Activated naive CD4-positive, alpha-beta T cell treated with anti-CD3 and anti-CD28 coated beads, Interleukin-2, amount 50 U/mL, for 24 hours (primary cell): ENCODE measurements around the gene SLC33A1.
"Not testable (repeated sequence)": the region's sequence is repeated elsewhere in the genome, so short reads cannot be mapped to it uniquely, and the experiment has no call there.

ENCODE experiments used
- H3K27ac Mint-ChIP-seq: one replicate; pipeline ENCODE4 v1.8.0; 2021; ENCODE audit warnings: mild to moderate bottlenecking, mixed read lengths
- H3K27me3 Mint-ChIP-seq: one replicate; pipeline ENCODE4 v1.8.0; 2021; ENCODE audit warnings: mixed read lengths
- H3K36me3 Mint-ChIP-seq: one replicate; pipeline ENCODE4 v1.8.0; 2021; ENCODE audit warnings: mixed read lengths
- H3K4me1 Mint-ChIP-seq: one replicate; pipeline ENCODE4 v1.8.0; 2021; ENCODE audit warnings: mixed read lengths
- H3K4me3 Mint-ChIP-seq: one replicate; pipeline ENCODE4 v1.8.0; 2021; ENCODE audit warnings: mild to moderate bottlenecking, mixed read lengths
- H3K9me3 Mint-ChIP-seq: one replicate; pipeline ENCODE4 v1.8.0; 2021; ENCODE audit warnings: mixed read lengths

SLC33A1 gene

DNA sequence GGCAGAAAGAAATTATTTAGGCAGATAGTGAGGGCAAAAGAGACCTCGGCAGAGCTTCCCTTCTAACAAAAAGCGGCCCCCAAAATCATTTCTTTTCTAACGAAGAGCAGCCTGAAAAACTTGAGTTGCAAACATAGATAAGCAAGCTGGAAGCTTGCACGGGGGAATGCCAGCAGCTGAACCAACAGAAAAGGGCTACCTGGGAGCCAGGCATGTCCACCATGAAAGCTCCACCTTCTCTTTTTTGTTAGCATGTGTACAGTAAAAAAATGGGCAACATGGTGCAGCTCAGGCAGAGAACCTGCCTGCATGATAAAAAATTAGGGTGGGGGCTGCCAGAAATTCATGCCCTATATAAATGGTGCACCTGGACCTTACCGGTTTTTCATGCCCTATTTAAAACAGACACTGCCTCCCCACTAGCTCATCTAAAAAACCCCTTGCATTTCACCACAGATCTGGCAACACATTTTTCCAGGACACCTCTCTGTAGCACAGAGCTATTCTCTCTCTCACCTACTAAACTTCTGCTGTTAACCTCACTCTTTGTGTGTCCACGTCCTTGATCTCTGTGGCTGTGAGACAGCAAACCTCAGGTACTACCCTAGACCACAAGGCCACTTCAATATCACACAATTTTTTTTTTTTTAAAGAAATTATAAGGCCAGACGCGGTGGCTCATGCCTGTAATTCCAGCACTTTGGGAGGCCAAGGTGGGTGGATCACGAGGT is 18.7 kb downstream of the SLC33A1 start:
- Mint-ChIP-seq H3K4me1 (peaks cover 3% of the 10 kb centered on the region), H3K27ac (no peak overlapping the region), H3K4me3 (no peak overlapping the region), H3K27me3 (no peaks in the 10 kb centered on the region), H3K36me3 (peaks cover 3% of the 10 kb centered on the region), H3K9me3 (no peaks in the 10 kb centered on the region)

DNA sequence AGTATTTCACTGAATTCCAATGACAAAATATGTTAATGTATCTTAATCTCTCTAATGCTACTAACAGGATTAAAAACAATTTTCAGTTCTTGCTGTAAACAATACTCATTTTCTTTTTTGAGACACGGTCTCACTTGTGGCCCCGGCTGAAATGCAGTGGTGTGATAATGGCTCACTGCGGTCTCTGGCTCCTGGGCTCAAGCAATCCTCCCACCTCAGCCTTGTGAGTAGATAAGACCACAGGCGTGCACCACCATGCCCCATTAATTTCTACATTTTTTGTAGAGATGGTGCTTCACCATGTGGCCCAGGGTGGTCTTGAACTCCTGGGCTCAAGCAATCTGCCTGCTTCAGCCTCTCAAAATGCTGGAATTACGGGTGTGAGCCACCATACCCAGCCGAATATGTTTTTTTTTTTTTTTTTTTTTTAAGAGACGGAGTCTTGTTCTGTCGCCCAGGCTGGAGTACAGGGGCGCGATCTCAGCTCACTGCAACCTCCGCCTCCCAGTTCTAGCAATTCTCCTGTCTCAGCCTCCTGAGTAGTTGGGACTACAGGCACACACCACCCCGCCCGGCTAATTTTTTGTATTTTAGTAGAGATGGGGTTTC is 25.6 kb downstream of the SLC33A1 start:
- not testable (repeated sequence) for H3K4me1 Mint-ChIP-seq, H3K36me3 Mint-ChIP-seq, H3K27ac Mint-ChIP-seq, H3K9me3 Mint-ChIP-seq, H3K4me3 Mint-ChIP-seq, H3K27me3 Mint-ChIP-seq

- Mint-ChIP-seq H3K4me3 (no peak overlapping the region), H3K9me3 (no peaks in the 10 kb centered on the region), H3K27me3 (no peaks in the 10 kb centered on the region), H3K4me1 (no peaks in the 10 kb centered on the region), H3K36me3 (no peaks in the 10 kb centered on the region), H3K27ac (no peak overlapping the region)
These were observed 39.1 kb downstream of the SLC33A1 start for GRCh38 chr3:155815030-155815545.

- not testable (repeated sequence) for H3K9me3 Mint-ChIP-seq, H3K27me3 Mint-ChIP-seq, H3K36me3 Mint-ChIP-seq, H3K4me1 Mint-ChIP-seq, H3K4me3 Mint-ChIP-seq, H3K27ac Mint-ChIP-seq
These were observed 41.0 kb downstream of the SLC33A1 start for GRCh38 chr3:155813224-155813623.

- Mint-ChIP-seq H3K4me1 (peaks cover 16% of the 10 kb centered on the region), H3K27me3 (no peaks in the 10 kb centered on the region), H3K4me3 (no peak overlapping the region), H3K27ac (no peak overlapping the region), H3K36me3 (no peaks in the 10 kb centered on the region), H3K9me3 (no peaks in the 10 kb centered on the region)
These were observed 45.0 kb downstream of the SLC33A1 start for GRCh38 chr3:155809181-155809580.

DNA sequence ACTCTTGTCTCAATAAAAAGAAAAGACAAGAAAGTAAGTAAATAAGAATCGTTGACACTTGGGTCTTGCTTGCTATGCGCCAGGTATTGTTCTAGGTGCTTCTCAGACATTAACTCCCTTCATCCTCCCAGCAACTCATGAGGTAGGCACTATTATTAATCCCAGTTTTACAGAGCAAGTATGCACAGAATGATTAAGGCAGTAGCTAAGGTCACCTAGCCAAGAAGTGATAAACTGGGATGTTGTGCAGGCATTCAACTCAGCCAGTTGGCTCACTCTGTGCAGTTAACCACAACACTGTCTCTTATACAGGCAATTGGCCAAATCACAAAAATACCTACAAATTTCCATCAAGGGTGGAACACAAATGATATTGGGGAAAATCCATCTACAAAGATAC is 46.4 kb downstream of the SLC33A1 start:
- no peak overlapping the region for H3K4me3 Mint-ChIP-seq
- no peaks in the 10 kb centered on the region for H3K9me3 Mint-ChIP-seq
- no peak overlapping the region for H3K27ac Mint-ChIP-seq
- H3K27me3 Mint-ChIP-seq: no peaks in the 10 kb centered on the region
- peaks cover 2% of the 10 kb centered on the region for H3K36me3 Mint-ChIP-seq
- peaks cover 16% of the 10 kb centered on the region for H3K4me1 Mint-ChIP-seq

- H3K4me3 Mint-ChIP-seq: peak within 1 kb of the TSS; percentile 89
- H3K27me3 Mint-ChIP-seq: no peaks in the 10 kb centered on the region
- peaks cover 6% of the 10 kb centered on the region for H3K36me3 Mint-ChIP-seq
- H3K4me1 Mint-ChIP-seq: peaks cover 21% of the 10 kb centered on the region
- H3K9me3 Mint-ChIP-seq: no peaks in the 10 kb centered on the region
- peak within 1 kb of the TSS; percentile 72 for H3K27ac Mint-ChIP-seq
These were observed 48.2 kb downstream of the SLC33A1 start, which contains the start of gene C3orf33 for GRCh38 chr3:155805802-155806618. C3orf33 (minus strand) TSS chr3:155806278; CDS start chr3:155806252, 26 bp downstream.

- Mint-ChIP-seq H3K4me3 (peak overlapping the region; percentile 89), H3K9me3 (no peaks in the 10 kb centered on the region), H3K36me3 (peaks cover 9% of the 10 kb centered on the region), H3K27ac (peak overlapping the region; percentile 72), H3K4me1 (peaks cover 26% of the 10 kb centered on the region), H3K27me3 (no peaks in the 10 kb centered on the region)
These were observed 48.9 kb downstream of the SLC33A1 start for GRCh38 chr3:155805204-155805801.

DNA sequence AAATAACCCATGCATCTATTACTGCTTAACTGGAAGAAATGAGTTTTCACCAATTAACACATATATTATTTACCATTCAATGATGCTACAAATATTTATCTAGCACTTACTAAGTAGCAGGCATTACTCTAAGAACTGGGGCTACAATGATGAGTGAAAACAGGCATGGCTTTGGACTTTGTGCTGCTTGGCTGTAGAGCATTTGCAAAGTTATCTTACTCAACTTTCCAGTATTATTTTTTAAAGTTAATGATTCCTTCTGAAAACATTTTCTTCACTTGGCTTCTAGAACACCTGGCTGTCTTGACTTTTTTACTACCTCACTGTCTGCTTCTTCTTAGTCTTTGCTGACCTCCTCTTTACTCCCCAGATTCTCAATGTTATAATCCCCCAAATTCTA is 49.9 kb downstream of the SLC33A1 start:
- Mint-ChIP-seq H3K36me3 (peaks cover 14% of the 10 kb centered on the region), H3K27me3 (no peaks in the 10 kb centered on the region), H3K4me1 (peaks cover 34% of the 10 kb centered on the region), H3K9me3 (no peaks in the 10 kb centered on the region), H3K4me3 (peak overlapping the region; percentile 9), H3K27ac (no peak overlapping the region)

GRCh38 chr3:155792532-155792931 is 61.7 kb downstream of the SLC33A1 start:
- no peak overlapping the region for H3K4me3 Mint-ChIP-seq
- H3K36me3 Mint-ChIP-seq: peaks cover 52% of the 10 kb centered on the region
- H3K27me3 Mint-ChIP-seq: no peaks in the 10 kb centered on the region
- no peak overlapping the region for H3K27ac Mint-ChIP-seq
- H3K9me3 Mint-ChIP-seq: peaks cover 9% of the 10 kb centered on the region
- H3K4me1 Mint-ChIP-seq: peaks cover 9% of the 10 kb centered on the region

DNA sequence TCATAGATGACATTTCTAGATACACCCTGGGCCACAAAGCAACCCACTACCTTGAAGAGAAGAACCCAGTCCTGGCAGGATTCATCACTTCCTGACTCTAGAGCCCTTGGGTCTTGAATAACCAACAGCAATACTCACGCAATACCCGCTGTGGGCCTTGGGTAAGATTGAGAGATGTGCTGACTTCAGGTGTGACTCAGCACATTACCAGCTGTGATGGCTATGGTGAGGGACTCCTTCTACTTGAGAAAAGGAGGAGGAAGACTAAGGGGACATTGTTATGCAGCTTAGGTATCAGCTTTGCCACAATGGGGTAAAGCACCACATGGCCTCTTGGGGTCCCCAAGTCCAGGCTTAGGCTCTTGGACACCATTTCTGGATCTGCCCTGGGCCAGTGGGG is 63.0 kb downstream of the SLC33A1 start:
- peaks cover 9% of the 10 kb centered on the region for H3K9me3 Mint-ChIP-seq
- no peaks in the 10 kb centered on the region for H3K27me3 Mint-ChIP-seq
- peaks cover 41% of the 10 kb centered on the region for H3K36me3 Mint-ChIP-seq
- H3K4me1 Mint-ChIP-seq: peaks cover 10% of the 10 kb centered on the region
- no peak overlapping the region for H3K4me3 Mint-ChIP-seq
- H3K27ac Mint-ChIP-seq: no peak overlapping the region

DNA sequence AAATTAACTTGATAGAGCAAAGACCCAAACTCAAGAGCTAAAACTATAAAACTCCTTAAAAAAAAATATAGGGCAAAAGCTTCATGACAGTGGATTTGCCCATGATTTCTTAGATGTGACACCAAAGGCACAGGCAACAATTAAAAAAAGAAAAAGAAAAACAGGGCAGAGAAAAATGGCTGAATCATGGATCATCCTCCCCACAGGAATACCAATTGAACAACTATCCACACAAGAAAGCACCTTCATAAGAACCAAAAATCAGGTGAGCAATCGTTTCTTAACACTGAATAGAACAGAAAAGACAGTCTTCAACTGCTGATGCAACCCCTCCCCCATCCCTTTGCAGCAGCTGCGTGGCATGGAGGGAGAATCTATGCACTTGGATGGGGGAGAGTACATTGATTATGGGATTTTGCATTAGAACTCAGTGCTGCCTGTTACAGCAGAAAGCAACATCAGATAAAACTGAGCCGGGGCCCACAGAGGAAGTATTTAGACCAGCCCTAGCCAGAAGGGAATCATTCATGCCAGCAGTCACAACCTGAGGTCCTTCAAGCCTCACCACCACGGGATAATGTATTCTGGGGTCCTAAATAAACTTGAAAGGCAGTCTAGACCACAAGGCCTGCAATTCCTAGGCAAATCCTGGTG is 63.8 kb downstream of the SLC33A1 start:
- peaks cover 9% of the 10 kb centered on the region for H3K9me3 Mint-ChIP-seq
- H3K4me3 Mint-ChIP-seq: no peak overlapping the region
- H3K27ac Mint-ChIP-seq: peak overlapping the region; percentile 2
- H3K4me1 Mint-ChIP-seq: peaks cover 18% of the 10 kb centered on the region
- peaks cover 36% of the 10 kb centered on the region for H3K36me3 Mint-ChIP-seq
- H3K27me3 Mint-ChIP-seq: no peaks in the 10 kb centered on the region

DNA sequence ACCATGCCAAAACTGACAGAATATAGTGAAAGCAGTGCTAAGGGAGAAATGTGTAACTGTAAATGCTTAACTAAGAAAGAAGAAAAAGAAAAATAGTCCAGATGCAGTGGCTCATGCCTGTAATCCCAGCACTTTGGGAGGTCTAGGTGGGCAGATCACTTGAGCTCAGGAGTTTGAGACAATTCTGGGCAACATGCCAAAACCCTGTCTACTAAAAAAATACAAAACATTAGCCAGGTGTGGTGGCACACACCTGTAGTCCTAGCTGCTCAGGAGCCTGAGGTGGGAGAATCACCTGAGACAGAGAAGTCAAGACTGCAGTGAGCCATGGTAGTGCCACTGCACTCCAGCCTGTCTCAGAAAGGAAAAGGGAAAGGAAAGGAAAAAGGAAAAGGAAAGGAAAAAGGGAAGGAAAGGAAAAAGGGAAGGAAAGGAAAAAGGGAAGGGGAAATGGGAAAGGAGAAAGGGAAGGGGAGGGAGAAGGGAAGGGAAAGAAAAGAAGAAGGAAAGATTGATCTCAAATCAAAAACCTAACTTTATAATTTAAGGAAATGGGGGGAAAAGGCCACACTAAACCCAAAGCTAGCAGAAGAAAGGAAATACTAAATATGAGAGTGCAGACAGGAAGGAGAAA is 68.4 kb downstream of the SLC33A1 start:
- no peaks in the 10 kb centered on the region for H3K9me3 Mint-ChIP-seq
- no peaks in the 10 kb centered on the region for H3K27me3 Mint-ChIP-seq
- H3K27ac Mint-ChIP-seq: peak overlapping the region; percentile 18
- peaks cover 21% of the 10 kb centered on the region for H3K4me1 Mint-ChIP-seq
- peaks cover 19% of the 10 kb centered on the region for H3K36me3 Mint-ChIP-seq
- H3K4me3 Mint-ChIP-seq: no peak overlapping the region

DNA sequence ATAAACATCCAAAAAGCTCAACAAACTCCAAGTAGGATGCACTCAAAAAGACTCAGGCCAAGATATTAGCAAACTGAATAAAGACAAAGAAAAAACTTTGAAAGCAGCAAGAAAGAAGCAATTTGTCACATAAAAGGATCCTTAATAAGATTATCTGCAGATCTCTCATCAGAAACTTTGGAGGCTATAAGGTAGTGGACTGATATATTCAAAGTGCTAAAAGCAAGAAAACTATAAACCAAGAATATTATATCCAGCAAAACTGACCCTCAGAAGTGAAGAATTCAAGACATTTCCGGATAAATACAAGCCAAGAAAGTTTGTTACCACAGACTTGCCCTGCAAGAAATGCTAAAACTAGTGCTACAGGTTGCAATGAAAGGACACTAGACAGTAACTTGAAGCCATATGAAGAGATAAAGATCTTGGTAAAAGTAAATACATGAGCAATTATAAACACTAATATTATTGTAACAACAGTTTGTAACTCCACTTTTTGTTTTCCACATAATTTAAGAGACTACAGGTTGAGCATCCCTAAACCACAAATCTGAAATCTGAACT is 71.8 kb downstream of the SLC33A1 start:
- Mint-ChIP-seq H3K27ac (no peak overlapping the region), H3K27me3 (no peaks in the 10 kb centered on the region), H3K36me3 (peaks cover 27% of the 10 kb centered on the region), H3K4me1 (peaks cover 17% of the 10 kb centered on the region), H3K9me3 (no peaks in the 10 kb centered on the region), H3K4me3 (no peak overlapping the region)
